Measurements from ENCODE around the gene ABHD8.

GRCh38 chr19:17263712-17264640, 39.2 kb downstream of the ABHD8 start:
- no peak for TF ChIP-seq CTCF (conservative IDR thresholded peaks at IDR 0.05; ENCODE audit: low read depth in 2 of 2)
- no peak for TF ChIP-seq EZH2phosphoT487 (IDR thresholded peaks at IDR 0.05; ENCODE audit: unreplicated experiment)
- TF ChIP-seq REST (IDR thresholded peaks at IDR 0.05; ENCODE audit: unreplicated experiment), result no peak
- TF ChIP-seq EZH2 (IDR thresholded peaks at IDR 0.05; ENCODE audit: low read depth, unreplicated experiment), result no peak
- no peak for TF ChIP-seq POLR2AphosphoS5 (IDR thresholded peaks at IDR 0.05; ENCODE audit: low read depth)
- no peak for TF ChIP-seq CREB1 (CRISPR knock-in tag; IDR thresholded peaks at IDR 0.05; ENCODE audit: low read depth)
- no peak for TF ChIP-seq STAT1 (IDR thresholded peaks at IDR 0.05; ENCODE audit: unreplicated experiment)
- TF ChIP-seq ZNF331 (CRISPR knock-in tag; IDR thresholded peaks at IDR 0.05; ENCODE audit: low read depth), result no peak
- TF ChIP-seq ETS1 (IDR thresholded peaks at IDR 0.05), result no peak
